CD4-positive, alpha-beta T cell treated with Interleukin-4 for 4 hours (primary cell): ENCODE measurements around the gene COLEC11.
A peak's percentile ranks its signal among the peaks of the same experiment; 100 is the strongest.
"Not testable (repeated sequence)": the region's sequence is repeated elsewhere in the genome, so short reads cannot be mapped to it uniquely, and the experiment has no call there.

Source experiments
- DNase-seq: peaks from one replicate; pipeline ENCODE4 v3.0.0-alpha.2; 2020

Gene COLEC11

GRCh38 chr2:3594493-3595281 lies at the start of gene COLEC11:
COLEC11 (plus strand) TSS chr2:3595112; CDS start chr2:3604341, 9,229 bp downstream.
- DNase-seq, result no peak

- DNase-seq, result no peak
Observed at GRCh38 chr2:3545788-3546478, 49.0 kb upstream of the COLEC11 start.

GRCh38 chr2:3547915-3548314 lies 47.0 kb upstream of the COLEC11 start:
- DNase-seq, result no peak

DNA sequence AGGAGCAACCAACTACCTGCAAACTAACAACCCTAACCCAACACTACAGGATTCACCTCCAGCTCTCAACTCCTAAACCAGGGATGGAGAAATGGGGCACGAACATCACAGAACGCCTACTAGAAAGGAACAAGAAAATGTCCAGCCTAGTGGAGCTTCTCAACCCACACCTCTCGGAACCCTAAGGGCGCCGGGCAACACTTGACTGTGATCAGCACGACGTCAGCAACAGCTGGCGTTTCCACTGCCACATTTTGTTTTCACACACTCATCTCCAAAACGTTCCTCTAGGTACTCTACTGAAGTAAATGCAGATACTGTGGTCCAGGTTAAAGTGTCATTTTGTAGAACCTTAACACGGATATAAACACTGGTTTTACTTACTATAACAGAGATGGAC lies 41.0 kb upstream of the COLEC11 start:
- DNase-seq, result no peak

- no peak for DNase-seq
Observed at GRCh38 chr2:3557639-3558204, 37.2 kb upstream of the COLEC11 start.

DNA sequence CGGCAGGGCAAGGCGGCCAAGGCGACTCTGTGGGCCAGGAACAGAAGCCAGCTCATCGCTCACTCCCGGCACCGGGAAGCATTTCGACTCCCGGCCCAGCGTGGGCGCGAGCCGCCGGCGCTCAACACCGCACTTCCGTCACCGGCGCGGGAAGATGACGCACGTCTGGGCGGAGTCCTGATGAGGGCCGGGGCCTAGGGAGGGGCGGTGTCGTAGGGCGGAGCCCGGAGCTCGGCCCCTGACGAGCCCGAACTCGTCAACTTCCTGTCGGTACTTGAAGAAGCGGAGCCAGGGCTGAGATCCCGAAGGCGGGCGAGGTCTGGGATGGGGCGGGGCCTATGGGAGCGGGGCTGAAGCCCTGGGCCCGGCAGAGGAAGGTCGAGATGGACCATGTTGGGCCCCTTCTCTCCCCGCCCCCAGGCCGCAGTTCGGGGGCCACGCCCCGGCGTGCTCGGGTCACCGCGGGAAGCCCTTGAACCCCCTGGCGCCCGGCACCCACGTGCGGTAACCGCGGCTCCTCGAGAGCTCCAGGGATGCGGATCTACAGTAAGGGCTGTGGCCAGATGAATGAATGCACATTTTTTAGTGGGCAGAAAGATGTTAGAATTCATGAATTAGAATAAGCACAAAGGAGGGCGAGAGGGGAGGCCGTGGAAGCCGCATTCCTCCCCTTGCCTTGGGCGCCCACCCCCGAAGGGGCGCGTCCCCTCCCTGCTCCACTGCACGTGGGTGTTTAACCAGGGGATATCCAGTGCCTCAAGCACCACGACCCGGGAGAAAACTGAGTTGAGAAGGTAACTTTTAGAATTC lies 36.5 kb upstream of the COLEC11 start, which contains the start of gene RNASEH1:
Gene RNASEH1, minus strand, starts transcription at position 129 of the 810 bp plus-strand sequence. Its CDS starts 73 bp downstream, at position 56.
- peak; percentile 97 for DNase-seq

- DNase-seq, result no peak
Observed at GRCh38 chr2:3563521-3563976, 31.4 kb upstream of the COLEC11 start.

GRCh38 chr2:3565117-3565516 lies 29.8 kb upstream of the COLEC11 start:
- no peak for DNase-seq

- DNase-seq, result no peak
Observed at GRCh38 chr2:3566806-3567205, 28.1 kb upstream of the COLEC11 start.

GRCh38 chr2:3569656-3570055 lies 25.3 kb upstream of the COLEC11 start:
- DNase-seq, result not testable (repeated sequence)

DNA sequence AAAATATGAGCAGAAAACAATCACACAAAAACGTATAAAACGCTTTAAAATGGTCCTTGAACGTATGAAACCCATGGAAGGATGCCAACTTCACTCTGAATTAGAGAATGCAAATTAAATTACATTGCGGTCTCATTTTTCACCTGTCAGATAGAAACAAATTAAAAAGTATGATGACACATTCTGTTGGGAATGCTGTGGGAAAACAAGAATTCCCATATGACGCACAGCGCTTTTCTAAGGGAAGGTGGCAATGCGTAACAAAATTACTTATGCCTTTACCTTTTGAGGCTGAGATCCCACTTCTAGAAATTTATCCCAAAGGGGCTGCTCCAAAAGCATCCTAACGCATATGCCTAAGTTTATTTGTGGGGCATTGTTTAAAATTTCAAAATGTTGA lies 23.6 kb upstream of the COLEC11 start:
- DNase-seq, result no peak

DNA sequence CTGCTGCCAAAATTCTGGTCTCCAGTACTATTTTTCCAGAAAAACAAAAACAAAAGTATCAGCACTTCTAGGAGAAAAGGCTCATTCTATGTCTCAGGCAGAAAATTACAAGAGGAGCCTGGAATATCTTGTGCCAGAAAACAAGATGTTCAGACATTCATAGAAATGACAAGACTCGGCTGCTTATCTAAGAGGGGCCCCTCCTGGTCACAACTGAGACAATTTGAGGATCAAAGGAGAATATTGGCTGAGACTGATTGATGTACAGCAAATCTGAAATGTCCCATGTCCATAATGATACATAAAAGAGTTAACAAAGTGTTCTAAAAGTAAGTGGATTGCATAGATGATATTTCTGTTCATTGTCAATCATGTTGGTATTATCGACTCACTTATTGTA lies 22.3 kb upstream of the COLEC11 start:
- DNase-seq, result no peak

DNA sequence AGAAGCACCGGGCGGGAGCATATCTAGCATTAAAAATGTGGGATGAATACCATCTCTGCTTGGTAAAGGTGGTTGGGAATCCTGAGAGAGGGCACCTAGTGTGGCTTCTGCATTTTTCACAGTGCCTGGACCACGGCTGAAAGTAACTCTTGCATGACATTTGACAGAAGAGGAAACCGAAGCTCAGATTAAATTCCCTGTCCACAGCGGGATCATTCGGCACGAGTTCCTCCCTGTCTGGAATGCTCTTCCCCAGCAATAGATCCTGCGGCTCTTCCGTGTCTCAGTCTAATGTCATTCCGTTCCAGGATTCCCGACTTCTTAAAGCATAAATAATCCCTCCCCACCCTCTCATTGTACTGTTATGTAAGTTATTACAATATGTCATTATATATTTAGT lies 20.8 kb upstream of the COLEC11 start:
- DNase-seq, result no peak

- DNase-seq, result no peak
Observed at GRCh38 chr2:3575534-3576262, 19.2 kb upstream of the COLEC11 start.

DNA sequence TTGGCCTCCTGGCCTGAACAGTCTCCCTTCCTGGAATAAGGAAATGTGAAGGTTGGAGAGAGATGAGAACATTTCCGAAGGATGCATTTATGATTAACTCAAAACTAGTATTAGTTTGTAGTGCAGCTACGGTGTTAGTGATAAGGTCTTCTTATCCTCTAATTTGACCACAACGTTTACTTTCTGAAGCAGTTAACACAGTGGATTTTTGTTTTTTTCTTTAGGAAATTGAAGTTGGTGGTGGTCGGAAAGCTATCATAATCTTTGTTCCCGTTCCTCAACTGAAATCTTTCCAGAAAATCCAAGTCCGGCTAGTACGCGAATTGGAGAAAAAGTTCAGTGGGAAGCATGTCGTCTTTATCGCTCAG lies 18.7 kb upstream of the COLEC11 start:
- not testable (repeated sequence) for DNase-seq

- DNase-seq, result no peak
Observed at GRCh38 chr2:3578987-3579386, 15.9 kb upstream of the COLEC11 start.

- DNase-seq, result no peak
Observed at GRCh38 chr2:3580449-3580848, 14.5 kb upstream of the COLEC11 start.

DNA sequence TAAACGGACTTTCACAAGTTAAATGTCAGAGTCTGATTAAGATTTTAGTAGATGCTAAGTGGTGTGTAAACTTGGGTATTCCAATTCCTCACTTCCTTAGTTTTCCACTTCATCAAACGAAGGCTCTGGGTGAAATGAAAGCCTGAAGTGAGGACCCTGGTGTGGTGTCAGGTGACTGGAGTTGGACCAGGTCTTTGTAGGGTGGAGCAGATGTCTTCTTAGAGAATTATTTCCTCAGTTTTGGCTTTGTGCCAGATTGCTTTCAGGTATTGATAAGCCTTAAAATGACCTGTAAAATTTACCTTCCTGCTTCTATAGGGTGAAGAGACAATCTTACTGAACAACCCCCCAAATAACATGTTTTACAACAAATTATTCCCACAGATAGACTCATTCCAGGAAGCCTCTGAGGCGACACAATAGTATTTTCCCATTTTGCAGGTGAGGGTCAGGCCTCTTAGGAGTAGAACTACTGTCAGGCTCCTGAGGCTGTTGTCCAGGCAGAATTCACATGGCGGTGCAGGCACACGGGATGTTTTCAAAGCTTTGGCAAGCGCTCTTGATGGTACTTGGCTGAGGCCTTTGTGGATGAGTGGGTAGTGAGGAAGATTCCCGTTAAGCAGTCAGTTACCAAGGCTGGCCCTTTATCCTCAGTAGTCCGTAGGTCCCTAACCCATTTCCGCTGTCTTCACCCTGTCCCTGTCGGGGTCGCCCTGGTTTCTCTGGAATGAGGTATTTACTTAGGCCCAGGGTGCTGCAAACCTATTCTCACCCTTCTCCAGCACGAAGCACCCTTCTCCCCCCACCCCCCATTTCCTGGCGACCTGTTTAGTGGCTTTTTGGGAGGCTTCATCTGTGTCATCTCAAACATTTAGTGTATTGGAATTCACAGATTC lies 13.3 kb upstream of the COLEC11 start:
- DNase-seq, result no peak

DNA sequence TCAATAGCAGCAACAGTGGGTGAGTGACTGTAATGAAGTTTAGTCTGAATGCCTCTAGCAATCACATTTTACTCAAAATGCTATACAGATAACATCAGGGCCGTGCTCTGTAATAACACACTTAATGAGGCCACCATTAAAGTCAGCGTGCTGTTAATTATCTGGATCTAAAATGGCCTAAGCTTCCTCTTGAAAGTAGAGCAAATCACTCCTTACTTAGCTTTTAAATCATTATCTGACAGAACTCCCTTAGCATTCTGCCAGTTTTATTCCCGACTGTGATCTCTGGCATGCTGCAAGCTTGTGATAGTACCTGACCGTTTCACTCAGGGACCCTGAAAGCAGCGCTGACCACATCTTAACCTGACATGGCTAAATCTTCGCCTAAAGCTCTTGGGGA lies 10.8 kb upstream of the COLEC11 start:
- DNase-seq, result no peak

DNA sequence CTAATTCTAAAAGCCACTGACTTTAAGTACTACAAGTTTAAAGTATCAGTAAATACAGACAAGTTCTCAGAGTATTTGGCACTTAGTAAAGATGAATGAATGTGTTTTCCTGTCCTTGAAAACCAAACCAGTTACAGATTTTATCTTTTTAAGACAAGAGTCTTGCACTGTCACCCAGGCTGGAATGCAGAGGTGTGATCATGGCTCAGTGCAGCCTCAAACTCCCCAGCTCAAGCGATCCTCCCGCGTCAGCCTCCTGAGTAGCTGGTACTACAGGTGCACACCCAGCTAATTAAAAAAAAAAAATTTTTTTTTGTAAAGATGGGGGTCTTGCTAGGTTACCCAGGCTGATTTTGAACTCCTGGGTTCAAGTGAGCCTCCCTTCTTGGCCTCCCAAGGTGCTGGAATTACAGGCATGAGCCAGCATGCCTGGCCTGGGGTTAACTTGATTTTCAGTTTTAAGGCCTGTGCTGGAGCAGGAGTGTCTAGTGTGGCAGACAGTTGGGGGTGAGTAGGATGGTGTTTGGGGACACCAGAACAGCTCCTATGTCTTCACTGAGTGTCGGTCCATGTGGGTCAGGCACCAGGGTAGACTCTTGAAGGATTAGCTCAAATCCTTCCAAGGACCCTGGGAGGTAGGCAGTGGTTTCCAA lies 10.2 kb upstream of the COLEC11 start:
- DNase-seq, result no peak
